HepG2 (cell line): ENCODE data around the gene SIN3A. TPM values are rescaled to one million over a fixed set of nuclear protein-coding genes. Genes with fewer than 3 reads are reported as not detected.

Experiments used
- CEBPG ChIP-seq: IDR thresholded peaks from 2 replicates; pipeline ENCODE4 v1.6.1; 2016
- EP300 ChIP-seq, 3 experiments: sonication (generic) in 1 of 3; formaldehyde crosslinking in 1 of 3; IDR thresholded peaks; 2 replicates each; pipeline versions ENCODE4 v1.5.1 to v1.6.1; 2011 to 2020; ENCODE audit warnings: low read depth in 2 of 3, low read length in 2 of 3, borderline replicate concordance in 1 of 3, improper control_type of control experiment in 1 of 3, mild to moderate bottlenecking in 1 of 3, missing genetic modification reagents in 1 of 3, moderate library complexity in 1 of 3
- GABPB1 ChIP-seq: IDR thresholded peaks from 2 replicates; pipeline ENCODE4 v1.6.1; 2016; ENCODE audit warnings: mild to moderate bottlenecking, missing genetic modification reagents, moderate library complexity, missing compliant biosample characterization
- HIVEP1 ChIP-seq: sonication (generic); formaldehyde crosslinking; IDR thresholded peaks from 2 replicates; pipeline ENCODE4 v1.4.0; 2020; ENCODE audit warnings: mild to moderate bottlenecking, missing genetic modification reagents
- JUN ChIP-seq: sonication (generic); formaldehyde crosslinking; IDR thresholded peaks from 2 replicates; pipeline ENCODE4 v1.4.0; 2020; ENCODE audit warnings: mild to moderate bottlenecking, missing genetic modification reagents
- PRDM10 ChIP-seq: sonication (generic); formaldehyde crosslinking; IDR thresholded peaks from 2 replicates; pipeline ENCODE4 v1.4.0; 2020; ENCODE audit warnings: low read depth, missing genetic modification reagents
- SMAD9 ChIP-seq: sonication (generic); formaldehyde crosslinking; IDR thresholded peaks from 2 replicates; pipeline ENCODE4 v1.5.1; 2020; ENCODE audit warnings: mild to moderate bottlenecking, missing genetic modification reagents
- SOX6 ChIP-seq, 2 experiments: fragments of 450-650 bp in 1 of 2; sonication (generic) in 1 of 2; formaldehyde crosslinking in 1 of 2; IDR thresholded peaks; 2 replicates each; pipeline versions ENCODE4 v1.4.0 to v1.6.1; 2017 to 2020; ENCODE audit warnings: antibody characterized with exemption in 1 of 2, mild to moderate bottlenecking in 1 of 2, missing genetic modification reagents in 1 of 2
- SP5 ChIP-seq: IDR thresholded peaks from 2 replicates; pipeline ENCODE4 v1.6.1; 2016; ENCODE audit warnings: low read depth, borderline replicate concordance
- SUZ12 ChIP-seq: fragments of 150-350 bp; IDR thresholded peaks from 2 replicates; pipeline ENCODE4 v1.6.1; 2014; ENCODE audit warnings: low read depth, low read length
- TBP ChIP-seq: sonication (generic); formaldehyde crosslinking; IDR thresholded peaks from 2 replicates; pipeline ENCODE4 v1.5.0; 2020; ENCODE audit warnings: missing genetic modification reagents
- ZBTB49 ChIP-seq: sonication (generic); formaldehyde crosslinking; IDR thresholded peaks from 2 replicates; pipeline ENCODE4 v1.4.0; 2020; ENCODE audit warnings: missing genetic modification reagents, borderline replicate concordance
- ZNF30 ChIP-seq: sonication (generic); formaldehyde crosslinking; IDR thresholded peaks from 2 replicates; pipeline ENCODE4 v1.5.0; 2020; ENCODE audit warnings: mild to moderate bottlenecking, missing genetic modification reagents
- ZNF446 ChIP-seq: sonication (generic); formaldehyde crosslinking; IDR thresholded peaks from 2 replicates; pipeline ENCODE4 v1.5.0; 2020; ENCODE audit warnings: mild to moderate bottlenecking, missing genetic modification reagents
- ZNF549 ChIP-seq: sonication (generic); formaldehyde crosslinking; IDR thresholded peaks from 2 replicates; pipeline ENCODE4 v1.5.0; 2020; ENCODE audit warnings: missing genetic modification reagents
- polyA plus RNA-seq, 8 experiments: library from polyadenylated mRNA; depleted of rRNA in 3 of 8; stranded (reverse) in 7 of 8; unstranded in 1 of 8; fragments of >200 nt; fragmentation: Illumina TruSeq in 4 of 8; extraction: Trizol in 4 of 8; gene quantifications; 2 replicates each; pipeline versions ENCODE4 v1.2.1 to v1.2.3, GENCODE V29; 2011 to 2016; ENCODE audit warnings: low read depth in 4 of 8, missing spikeins in 1 of 8, mixed read lengths in 1 of 8; ENCODE audit not compliant: insufficient read depth in 1 of 8
- total RNA-seq, 5 experiments: library from RNA; depleted of rRNA; stranded (reverse); fragments of >200 nt; fragmentation: Illumina TruSeq; extraction: Trizol; gene quantifications; 2 replicates each; pipeline ENCODE4 v1.2.3, GENCODE V29; 2016; ENCODE audit warnings: low read depth in 1 of 5
- TF ChIP-seq, protein P1 (sequence below): sonication (generic); formaldehyde crosslinking; IDR thresholded peaks from 2 replicates; pipeline ENCODE4 v1.4.0; 2020; ENCODE audit warnings: missing genetic modification reagents, mild to moderate bottlenecking, borderline replicate concordance
- TF ChIP-seq, protein P2 (sequence below): sonication (generic); formaldehyde crosslinking; IDR thresholded peaks from 2 replicates; pipeline ENCODE4 v1.4.0; 2020; ENCODE audit warnings: missing genetic modification reagents, borderline replicate concordance

Gene SIN3A
- total and polyA plus RNA-seq, 2 of the 13 experiments (the other 11 are each of a cell fraction or from before 2014, with no cell fraction given) = 16.1 to 28.1 TPM

- TF ChIP-seq, protein P1, sequence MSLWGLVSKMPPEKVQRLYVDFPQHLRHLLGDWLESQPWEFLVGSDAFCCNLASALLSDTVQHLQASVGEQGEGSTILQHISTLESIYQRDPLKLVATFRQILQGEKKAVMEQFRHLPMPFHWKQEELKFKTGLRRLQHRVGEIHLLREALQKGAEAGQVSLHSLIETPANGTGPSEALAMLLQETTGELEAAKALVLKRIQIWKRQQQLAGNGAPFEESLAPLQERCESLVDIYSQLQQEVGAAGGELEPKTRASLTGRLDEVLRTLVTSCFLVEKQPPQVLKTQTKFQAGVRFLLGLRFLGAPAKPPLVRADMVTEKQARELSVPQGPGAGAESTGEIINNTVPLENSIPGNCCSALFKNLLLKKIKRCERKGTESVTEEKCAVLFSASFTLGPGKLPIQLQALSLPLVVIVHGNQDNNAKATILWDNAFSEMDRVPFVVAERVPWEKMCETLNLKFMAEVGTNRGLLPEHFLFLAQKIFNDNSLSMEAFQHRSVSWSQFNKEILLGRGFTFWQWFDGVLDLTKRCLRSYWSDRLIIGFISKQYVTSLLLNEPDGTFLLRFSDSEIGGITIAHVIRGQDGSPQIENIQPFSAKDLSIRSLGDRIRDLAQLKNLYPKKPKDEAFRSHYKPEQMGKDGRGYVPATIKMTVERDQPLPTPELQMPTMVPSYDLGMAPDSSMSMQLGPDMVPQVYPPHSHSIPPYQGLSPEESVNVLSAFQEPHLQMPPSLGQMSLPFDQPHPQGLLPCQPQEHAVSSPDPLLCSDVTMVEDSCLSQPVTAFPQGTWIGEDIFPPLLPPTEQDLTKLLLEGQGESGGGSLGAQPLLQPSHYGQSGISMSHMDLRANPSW (CRISPR knock-in tag) = peak; percentile 72; the same call in 1 of the 2 replicates
- TF ChIP-seq ZNF446 (CRISPR knock-in tag) (no peak), PRDM10 (CRISPR knock-in tag) (peak; percentile 78), ZBTB49 (CRISPR knock-in tag) (no peak), ZNF549 (CRISPR knock-in tag) (no peak), ZNF30 (peak; percentile 61; the same call in 1 of the 2 replicates), SOX6 (IDR thresholded peaks at IDR 0.05) (no peak), SOX6 (CRISPR knock-in tag; IDR thresholded peaks at IDR 0.05) (peak; percentile 30; the same call in 1 of the 2 replicates), SUZ12 (no peak), JUN (CRISPR knock-in tag) (no peak), SMAD9 (CRISPR knock-in tag) (peak; percentile 66; the same call in 1 of the 2 replicates), EP300 (IDR thresholded peaks at IDR 0.05; ENCODE audit: low read depth in 2 of 2, low read length in 2 of 2) (peak; percentile 50 to 68; a peak in 2 of 4 replicates), EP300 (CRISPR knock-in tag; IDR thresholded peaks at IDR 0.05; ENCODE audit: borderline replicate concordance) (no peak; the same call in 1 of the 2 replicates), CEBPG (peak; percentile 44), SP5 (CRISPR knock-in tag) (peak; percentile 71; the same call in 1 of the 2 replicates), HIVEP1 (peak; percentile 34; the same call in 1 of the 2 replicates), TBP (CRISPR knock-in tag) (no peak), GABPB1 (CRISPR knock-in tag) (peak; percentile 97)
- TF ChIP-seq, protein P2, sequence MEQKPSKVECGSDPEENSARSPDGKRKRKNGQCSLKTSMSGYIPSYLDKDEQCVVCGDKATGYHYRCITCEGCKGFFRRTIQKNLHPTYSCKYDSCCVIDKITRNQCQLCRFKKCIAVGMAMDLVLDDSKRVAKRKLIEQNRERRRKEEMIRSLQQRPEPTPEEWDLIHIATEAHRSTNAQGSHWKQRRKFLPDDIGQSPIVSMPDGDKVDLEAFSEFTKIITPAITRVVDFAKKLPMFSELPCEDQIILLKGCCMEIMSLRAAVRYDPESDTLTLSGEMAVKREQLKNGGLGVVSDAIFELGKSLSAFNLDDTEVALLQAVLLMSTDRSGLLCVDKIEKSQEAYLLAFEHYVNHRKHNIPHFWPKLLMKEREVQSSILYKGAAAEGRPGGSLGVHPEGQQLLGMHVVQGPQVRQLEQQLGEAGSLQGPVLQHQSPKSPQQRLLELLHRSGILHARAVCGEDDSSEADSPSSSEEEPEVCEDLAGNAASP (CRISPR knock-in tag) = peak; percentile 60; the same call in 1 of the 2 replicates
Measured at GRCh38 chr15:75367913-75368688, 83.4 kb downstream of the SIN3A start, which contains the start of gene MAN2C1 (continued).
